Measurements from ENCODE around the gene UBE2J2.

The UBE2J2 gene

DNA sequence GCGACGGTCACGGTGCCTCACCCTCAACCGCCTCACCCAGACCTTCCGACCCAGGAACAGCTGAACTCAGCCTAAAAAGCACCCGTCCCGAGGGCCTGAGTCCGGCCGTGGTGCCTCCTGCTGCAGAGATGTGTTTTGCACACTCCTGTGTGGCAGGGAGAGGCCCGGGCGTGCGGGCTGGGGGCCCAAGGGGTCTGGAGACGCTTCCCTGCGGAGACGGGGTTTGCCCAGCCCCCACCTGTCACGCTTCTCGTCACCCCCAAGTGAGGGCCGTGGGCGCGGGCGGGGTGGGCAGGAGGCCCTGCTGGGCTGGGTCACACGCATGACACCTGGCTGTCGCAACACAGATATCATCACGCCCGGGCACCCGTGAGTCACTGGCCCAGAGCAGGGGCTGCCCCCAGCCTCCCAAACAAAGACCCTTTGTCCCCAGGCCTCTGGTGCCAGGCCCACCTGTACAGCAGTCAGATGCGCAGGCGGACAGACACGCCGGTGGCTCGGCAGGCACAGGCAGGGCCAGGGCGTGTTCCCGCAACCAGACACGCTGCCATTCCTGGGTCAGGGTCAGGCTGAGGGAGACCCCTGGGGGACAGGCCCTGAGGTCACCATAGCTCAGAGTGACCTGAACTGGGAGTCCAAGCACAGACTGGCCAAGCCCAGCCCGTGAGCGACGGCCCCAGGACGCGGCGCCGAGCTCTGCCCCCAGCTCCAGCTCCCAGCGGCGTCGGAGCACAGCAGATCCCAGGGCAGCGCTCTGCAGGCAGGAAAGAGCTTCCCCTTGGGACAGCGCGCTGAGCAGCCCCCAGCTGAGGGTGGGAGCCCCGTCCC lies 35.6 kb downstream of the UBE2J2 start:
- no peak for DNase-seq

DNA sequence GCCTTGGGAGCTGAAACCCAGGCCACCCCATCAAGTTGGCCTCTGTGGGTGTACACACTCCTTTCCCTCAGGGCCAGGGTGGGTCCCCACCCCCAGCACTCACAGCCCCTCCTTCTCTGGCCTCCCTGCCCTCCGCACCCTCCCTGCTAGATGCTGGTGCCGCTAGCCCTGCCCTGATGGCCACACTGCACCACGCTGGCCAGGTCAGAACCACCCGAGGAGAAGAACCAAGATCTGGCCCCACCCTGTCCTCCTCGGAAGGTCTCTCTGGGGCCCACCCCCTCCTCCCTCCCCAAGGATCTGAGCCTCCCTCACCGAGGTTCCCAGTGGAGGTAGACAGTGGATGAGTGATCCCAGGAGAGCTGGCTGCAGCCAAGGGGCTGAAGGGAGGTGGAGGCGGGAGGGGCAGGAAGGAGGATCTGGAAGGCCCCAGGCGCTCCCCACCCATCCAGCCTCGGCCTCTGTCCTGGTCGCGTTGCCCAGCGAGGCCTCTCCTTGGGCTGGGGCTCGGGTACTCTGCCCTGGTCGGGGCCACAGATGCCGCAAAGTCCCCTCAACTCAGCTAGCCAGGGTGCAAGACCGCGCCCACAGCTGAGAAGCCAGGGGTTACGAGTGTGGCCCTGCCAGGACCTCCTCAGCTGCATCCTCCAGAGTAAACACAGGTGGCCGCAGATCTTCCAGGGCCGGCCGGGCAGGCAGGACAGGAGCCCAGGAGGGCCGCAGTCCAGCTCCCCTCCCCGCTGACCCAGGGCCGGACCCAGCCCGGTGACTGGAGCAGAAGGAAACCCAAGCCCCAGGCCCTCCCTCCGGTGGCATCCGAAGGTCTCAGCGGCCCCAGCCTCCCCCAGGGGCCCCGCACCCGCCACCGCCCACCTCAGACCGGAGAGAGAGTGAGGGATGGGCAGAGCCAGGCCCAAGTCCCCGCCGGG lies 36.4 kb downstream of the UBE2J2 start:
- no peak for DNase-seq

DNA sequence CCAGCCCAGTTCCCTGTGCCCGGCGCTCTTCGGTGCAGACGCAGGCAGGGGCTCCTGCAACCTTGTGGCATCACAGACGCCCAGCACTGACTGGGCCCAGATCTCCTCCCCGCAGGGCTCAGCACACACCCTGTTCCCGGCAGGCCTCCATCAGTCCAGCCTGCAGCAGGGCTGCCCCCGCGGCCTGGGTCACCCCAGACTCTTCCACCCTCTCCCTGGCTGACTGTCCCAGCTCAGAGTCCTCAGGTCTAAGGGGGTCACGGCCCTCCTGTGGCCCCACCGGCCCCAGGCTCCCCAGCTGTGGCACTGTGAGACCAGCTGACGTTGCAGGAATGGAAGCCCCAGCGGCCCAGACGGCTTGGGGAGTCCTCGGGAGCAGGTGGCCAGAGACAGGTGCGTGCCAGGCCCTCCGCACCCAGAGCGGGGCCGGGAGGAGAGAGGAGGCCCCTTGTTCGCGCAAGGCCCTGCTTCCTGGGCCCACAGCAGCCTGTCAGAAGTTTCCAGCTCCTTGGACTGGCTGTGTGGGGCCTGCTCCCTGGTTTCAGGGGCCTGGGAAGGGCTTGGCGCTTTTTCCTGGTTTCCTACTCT lies 37.4 kb downstream of the UBE2J2 start:
- DNase-seq, result no peak

DNA sequence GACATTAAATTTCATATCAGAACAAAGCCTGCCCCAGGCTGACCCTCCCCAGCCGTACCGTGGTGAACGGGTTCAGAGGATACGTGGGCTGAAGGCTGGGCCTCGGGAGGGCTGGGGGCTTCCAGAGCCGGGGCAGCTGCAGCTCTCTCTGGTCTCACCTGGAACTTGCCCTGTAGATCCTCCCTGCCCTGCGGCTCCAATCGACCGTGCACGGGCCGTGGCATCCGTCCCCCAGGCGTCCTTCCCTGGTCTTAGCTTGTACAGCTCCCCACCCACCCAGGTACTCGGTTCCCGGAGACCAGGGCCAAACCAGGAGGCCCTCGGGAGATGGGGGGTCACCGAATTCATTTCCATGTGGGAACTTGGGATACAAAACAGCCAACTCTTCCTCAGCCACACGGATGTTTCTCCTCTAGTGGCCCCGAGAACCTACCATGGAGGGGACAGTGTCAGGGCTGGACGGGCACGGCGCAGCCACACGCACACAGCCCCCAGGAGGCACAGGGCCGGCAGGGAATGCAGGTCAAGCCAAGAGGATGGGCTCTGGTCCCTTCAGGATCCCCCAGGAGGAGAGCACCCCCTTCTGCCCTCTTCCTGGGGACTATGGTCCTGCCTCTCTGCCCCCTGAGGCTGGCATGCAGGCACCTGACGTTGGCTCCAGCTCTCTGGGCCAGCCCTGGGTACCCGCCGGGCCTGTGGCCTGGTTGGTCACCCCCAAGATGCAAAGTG lies 38.5 kb downstream of the UBE2J2 start:
- DNase-seq, result no peak

DNA sequence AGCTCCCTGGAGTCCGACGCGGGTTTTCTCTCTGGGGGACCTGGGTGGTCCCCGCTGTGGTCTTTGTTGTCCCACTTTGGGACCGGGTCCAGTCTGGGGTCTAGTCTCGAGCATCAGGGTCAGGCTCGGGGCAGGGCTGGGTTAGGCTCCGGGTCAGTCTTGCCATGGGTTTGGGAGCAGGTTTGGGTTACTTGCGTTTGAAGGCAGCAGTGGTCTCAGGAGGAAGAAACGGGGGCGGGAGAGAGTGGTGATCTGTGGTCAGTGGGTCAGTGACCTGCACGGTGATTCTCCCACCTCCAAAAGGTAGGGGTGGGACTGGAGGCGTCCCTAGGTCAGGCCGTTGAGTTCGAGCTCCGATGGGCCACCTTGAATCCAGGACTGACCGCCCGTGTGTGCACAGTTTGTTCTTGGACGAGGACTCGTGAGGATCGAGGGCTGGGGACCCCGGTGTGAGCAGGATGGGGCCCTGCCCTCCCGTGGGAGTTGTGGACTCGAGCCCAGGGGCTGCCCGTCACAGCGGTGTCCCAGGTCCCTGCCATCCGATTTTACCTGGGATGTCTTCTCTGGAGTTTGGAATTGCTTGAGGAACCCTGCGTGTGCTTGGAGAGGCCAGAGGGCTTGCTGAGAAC lies 39.4 kb downstream of the UBE2J2 start:
- DNase-seq, result no peak

DNA sequence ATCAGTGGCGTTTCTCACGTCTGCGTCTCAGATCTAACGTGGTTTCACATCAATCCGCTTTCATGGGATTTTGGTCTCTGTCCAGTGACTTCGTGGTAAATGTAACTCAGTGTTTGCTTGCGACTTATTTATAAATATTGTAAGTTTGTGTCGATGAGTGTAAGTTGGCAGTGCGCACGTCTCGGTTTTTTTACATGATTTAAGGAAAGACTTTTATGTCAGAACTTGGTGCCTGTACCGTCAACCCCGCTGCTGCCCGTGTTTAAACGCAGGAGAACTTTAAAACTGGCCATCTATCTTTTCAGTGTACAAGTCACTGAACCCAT lies 40.1 kb downstream of the UBE2J2 start:
- DNase-seq, result no peak

DNA sequence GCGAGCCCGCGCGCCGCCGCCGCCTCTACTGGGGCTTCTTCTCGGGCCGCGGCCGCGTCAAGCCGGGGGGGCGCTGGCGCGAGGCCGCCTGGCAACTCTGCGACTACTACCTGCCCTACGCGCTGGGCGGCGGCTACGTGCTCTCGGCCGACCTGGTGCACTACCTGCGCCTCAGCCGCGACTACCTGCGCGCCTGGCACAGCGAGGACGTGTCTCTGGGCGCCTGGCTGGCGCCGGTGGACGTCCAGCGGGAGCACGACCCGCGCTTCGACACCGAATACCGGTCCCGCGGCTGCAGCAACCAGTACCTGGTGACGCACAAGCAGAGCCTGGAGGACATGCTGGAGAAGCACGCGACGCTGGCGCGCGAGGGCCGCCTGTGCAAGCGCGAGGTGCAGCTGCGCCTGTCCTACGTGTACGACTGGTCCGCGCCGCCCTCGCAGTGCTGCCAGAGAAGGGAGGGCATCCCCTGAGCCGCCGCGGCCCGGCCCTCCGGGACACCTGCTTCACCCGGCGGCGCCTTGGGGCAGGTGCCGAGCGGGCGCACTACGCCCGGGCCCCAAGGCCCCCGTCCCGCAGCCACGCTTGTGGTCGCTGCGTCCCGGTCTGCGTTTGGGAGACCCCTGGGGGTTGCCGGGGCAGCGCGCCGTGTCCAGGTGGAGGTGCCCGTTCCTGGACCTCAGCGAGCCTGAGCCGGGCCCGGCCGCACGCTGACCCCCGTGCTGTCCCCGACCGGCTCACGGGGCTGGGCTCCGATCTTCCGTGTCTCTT lies 40.7 kb downstream of the UBE2J2 start:
- no peak for DNase-seq

DNA sequence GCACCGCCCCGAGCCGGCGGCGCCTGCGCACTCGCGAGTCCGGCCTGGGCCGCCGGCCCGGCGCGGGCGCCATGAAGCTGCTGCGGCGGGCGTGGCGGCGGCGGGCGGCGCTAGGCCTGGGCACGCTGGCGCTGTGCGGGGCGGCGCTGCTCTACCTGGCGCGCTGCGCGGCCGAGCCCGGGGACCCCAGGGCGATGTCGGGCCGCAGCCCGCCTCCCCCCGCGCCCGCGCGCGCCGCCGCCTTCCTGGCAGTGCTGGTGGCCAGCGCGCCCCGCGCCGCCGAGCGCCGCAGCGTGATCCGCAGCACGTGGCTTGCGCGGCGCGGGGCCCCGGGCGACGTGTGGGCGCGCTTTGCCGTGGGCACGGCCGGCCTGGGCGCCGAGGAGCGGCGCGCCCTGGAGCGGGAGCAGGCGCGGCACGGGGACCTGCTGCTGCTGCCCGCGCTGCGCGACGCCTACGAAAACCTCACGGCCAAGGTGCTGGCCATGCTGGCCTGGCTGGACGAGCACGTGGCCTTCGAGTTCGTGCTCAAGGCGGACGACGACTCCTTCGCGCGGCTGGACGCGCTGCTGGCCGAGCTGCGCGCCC lies 41.4 kb downstream of the UBE2J2 start, which contains the start of gene B3GALT6:
TSS of gene B3GALT6 (plus strand) at position 30 of the 588 bp plus-strand sequence. CDS start at position 72, 42 bp downstream.
- DNase-seq, result no peak

DNA sequence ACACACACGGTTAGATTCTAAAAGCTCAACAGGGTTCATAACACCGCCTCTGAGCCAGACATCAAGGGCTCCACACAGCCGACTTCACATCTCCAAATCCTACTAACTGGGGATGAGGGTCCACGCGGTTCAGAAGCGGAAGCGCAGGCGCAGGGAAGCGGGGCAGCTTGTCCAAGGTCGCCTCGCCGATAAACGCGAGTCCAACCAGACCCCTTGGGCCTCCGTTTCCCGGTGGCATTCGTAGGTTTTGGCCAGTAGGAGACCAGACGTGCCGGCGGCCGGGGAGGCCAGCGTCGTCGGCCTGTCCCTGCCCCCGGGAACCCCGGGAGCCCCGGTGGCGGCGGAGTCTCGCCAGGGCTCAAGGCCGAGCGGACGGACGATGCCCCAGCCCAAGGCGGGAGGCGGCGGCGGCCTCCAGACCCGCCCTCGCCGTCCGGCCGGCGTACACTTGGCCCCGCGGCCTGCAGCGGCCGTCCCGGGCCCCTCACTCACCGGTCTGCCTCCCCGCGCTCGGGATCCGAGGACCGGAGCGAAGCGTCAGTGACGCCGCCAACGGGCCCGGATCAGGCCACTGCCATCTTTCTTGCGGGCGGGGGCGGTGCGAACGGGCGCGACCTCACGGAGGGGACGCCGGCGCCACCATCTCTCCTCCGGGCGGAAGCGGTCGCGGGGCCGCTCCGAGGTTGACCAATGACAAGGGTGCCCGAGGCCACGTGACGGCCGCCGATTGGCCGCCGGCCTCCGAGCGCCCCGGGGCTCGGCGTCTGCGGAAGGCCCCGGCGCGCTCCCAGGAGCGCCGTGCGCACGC lies 42.0 kb downstream of the UBE2J2 start, which contains the start of gene SDF4:
TSS of gene SDF4 (minus strand) at position 602 of the 808 bp plus-strand sequence. CDS start 3,229 bp downstream, outside the sequence.
- peak; percentile 89 for DNase-seq

DNA sequence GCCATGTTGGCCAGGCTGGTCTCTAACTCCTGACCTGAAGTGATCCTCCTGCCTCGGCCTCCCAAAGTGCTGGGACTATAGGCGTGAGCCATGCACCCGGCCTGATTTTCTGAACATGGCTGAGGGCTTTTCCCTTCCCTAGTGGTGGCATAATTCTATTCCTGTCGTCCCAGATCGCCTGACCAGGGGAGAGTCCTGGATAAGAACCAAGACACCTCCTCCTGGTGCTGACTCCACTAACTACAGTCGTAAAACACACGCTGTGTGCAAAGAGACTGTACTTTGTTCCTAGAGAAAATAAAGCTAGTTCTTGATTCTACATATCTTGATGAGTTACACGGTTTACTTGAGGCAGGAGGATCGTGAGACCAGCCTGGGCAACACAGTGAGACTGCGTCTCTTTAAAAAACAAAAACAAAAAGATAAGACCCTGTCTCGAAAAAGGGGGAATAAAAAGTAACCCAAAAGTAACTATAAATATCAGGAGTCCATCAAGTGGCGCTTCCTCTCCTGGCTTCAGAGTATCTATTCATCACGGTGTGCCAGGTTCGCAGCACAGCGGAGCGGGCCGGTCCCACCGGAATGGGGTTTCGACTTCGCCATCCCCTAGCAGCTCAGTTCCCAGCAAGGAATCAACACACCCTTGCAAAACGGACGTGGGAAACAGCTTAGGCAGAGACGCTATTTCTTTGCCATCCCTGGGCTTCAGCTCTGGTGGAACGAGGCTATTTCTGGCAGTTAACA lies 42.8 kb downstream of the UBE2J2 start:
- no peak for DNase-seq

DNA sequence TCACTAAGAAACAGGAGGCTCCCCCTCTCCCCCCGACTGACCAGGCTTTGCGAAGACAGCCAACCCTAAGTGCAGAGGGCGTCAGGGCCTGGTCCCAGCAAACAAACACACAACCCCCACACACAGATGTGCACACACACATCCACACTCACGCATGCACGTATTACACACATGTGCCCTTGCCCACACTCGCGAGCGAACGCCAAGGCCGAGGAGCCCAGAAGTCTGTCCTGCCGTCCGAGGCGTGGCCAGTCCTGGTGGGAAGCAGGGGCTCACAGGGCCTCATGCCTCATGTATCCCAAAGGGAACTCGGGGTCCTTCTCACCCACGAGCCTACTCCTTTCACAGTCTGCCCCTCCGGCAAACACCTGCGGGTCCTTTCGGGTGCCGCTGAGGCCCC lies 43.9 kb downstream of the UBE2J2 start:
- no peak for DNase-seq

DNA sequence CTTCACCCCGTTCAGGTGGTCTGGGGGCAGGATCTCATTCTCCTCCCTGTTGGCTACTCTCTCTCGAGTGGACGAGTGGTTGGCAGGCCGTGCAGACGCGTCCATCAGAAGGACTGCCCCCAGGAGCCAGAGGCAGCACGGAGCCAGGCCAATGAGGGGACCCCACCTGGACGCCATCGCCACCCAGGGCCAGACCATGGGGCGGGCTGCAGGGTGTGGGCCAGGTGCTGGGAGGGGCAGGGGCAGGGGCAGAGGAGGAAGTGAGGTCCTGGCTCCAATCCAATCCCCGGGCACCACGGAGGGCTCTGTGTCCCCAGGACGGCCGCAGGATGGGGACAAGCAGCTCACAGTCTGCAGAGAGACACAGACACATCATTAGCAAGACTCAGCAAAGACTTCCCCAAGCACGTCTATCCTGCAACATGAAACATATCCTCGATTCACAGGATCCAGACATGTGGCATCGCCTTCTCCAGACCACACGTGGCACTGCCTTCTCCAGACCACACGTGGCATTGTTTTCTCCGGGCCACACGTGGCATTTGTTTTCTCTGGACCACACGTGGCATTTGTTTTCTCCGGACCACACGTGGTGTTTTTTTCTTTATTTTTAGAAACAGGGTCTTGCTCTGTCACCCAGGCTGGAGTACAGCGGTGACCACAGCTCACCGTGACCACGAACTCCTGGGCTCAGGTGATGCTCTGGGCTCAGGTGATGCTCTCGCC lies 44.9 kb downstream of the UBE2J2 start:
- no peak for DNase-seq

DNA sequence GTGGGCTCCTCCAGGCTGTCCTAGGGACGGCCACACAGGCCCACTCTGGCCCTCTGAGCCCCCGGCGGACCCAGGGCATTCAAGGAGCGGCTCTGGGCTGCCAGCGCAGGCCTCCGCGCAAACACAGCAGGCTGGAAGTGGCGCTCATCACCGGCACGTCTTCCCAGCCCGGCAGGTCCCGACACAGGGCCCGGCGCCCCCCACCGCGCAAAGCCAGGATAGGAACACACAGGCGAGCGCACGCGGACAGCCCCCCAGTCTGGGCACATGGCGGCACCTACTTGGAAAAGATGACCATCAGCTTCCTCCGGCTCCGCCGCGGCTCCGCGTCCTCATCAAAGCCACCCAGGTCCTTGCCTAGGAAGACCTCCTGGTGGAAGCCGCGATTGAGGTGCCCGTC lies 45.5 kb downstream of the UBE2J2 start:
- no peak for DNase-seq

DNA sequence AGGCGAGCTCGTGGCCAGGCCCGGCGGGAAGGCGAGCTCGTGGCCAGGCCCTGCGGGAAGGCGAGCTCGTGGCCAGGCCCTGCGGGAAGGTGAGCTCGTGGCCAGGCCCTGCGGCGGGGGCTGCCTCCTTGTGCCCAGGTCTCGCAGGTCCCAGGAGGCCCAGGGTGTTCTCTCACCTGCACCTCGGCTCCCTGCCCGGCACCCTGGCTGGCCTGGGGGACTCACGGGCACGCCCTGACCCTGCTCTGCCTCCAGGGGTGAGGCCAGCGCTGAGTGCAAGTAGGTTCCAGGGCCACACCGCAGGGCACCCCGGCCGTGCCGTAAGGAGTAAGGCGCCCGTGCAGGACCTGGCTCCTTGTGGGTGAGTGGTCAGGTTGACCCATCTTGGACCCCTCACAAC lies 46.3 kb downstream of the UBE2J2 start:
- no peak for DNase-seq

DNA sequence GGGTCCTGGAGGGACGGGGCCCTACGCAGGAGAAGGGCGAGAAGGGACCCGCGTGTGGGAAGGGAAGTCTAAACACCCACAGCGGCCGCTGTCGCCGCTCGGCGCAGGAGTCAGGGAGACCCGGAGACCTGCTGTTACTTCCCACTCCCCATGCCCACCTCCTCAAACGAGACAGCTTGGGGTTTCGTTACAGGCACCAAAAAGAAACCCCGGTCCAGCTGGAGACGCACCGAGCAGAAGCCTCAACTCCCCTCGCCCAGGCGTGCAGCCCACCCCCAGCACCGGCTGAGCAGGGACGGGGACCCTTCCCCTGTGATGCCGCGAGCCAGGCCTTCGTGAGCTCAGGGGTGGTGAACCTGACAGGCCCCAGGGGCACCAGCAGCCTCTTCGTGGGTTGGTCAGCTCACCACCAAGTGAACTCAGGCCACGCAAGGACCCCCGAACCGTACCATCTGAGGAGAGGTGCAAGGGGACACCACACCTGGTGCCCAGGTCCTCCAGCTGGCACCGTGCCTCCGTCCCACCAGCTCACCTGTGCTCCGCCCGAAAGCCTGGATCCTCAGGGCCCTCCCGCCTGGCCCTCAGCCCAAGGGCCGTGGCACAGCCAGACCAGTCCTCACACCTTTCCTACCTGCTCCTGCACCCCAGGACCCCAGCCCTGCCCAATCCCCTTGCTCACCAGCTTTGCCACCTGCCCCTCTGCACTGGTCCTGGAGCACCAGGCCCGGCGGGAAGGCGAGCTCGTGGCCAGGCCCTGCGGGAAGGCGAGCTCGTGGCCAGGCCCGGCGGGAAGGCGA lies 46.9 kb downstream of the UBE2J2 start:
- DNase-seq, result no peak

DNA sequence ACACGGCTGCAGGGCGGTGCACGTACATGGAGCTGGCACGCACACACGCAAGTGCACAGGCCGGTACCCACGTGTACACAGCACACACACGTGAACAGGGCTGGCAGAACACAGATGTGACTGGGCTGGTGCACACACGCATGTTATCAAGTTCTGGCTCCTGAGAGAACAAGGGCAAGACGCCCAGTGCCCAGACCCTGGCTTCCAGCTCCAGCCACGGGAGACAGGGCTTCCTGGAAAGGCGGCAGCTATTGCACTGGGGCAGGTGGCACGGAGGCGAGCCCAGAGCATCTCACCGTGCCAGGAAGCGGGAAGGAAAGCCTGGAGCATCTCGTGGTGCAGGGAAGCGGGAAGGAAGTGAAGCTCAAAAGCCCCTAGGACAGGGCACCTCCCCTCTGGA lies 47.7 kb downstream of the UBE2J2 start:
- DNase-seq, result no peak

DNA sequence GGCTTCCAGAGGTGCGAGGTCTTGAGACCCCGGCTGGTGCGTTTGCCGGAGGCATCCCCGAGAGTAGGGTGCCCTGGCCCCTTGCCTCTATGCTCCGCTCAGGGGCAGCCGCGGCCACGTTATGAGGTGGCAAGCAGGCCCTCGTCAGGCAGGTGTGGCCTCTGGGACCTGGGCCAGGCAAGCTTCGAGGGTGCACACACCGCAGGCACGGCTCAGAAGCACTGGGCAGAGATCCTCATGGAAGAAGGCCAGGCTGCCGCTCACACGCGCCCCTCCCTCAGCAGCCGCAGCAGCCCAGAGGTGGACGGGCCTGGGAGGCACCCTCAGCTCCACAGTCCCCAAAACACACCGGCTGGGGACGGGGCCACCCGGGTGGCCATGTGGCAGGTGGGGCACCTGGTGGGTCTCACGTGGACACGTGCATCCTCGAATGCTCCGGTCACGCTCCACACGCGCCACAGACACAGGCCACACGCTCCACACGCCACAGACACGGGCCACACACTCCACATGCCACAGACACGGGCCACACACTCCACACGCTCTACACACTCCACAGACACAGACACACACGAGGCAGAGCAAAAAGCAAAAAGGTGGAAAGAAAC lies 48.3 kb downstream of the UBE2J2 start:
- no peak for DNase-seq

Measured in SHP77 treated with DMSO at 0.1 percent for 48 hours (cell line).